HG03432 (cell line): Measurements from ENCODE around the gene SHISA9.

Experiments
- ATAC-seq: cut with Tn5 transposase; IDR thresholded peaks from one replicate; pipeline ENCODE4 v1.9.1; 2021; ENCODE audit warnings: mild to moderate bottlenecking, moderate library complexity; ENCODE audit not compliant: unreplicated experiment

SHISA9 gene

DNA sequence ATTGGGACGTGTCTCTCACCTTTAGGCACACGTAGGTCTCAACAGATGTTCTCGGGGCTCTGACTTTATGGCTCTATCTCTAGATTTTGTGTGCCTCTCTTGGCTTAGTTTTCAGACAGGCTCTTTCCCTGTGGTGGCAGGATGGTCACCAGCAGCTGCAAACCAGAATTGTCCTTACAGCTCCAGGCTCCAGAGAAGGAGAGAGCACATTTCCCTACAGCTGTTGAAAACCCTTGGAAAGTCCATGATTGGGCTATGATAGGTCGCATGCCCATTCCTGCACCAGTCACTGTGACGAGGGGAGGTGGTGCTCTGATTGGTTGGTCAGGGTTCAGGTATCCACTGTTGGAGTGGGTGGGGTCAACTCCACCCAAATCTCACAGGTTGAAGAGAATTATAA lies 41.5 kb downstream of the SHISA9 start:
- ATAC-seq = no peak

DNA sequence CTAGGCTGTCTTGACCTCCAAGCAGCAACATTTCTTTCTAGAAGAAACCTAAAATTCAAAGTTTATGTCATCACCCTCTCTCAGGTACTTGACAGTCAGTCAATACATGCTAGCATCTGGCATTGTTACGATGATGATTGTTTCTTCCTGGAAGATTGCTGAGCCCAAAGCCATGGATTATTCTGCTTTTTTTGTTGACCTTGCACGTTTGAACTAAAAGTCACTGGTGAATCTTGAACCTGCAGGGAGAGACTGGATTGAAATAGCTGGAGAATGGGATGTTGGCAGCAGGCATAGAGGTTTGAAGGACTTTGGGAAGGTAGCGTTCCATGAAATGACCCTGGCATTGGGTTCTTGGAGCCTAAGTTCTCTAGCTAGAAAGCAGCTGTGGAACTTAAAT lies 42.9 kb downstream of the SHISA9 start:
- ATAC-seq = no peak

- ATAC-seq = no peak
These were observed 50.0 kb downstream of the SHISA9 start for GRCh38 chr16:12951392-12951791.

DNA sequence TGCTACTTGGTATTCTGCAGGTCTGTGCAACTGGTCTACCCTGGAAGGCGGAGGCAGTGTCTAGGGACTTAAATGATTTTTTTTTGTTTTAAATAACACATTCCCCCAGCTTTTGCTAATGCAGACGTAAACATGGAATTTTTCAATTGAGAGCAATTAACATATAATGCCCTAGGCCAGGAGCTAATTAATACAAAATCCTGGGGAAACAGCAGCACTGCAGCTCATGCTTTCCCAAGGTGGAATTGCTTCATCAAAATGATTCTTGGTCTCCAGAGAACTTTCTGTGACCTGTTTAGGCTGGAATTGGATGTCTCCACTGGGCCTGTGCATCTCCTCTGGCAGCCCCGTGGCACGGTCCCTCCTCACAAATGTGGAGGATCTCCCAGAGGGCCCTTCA lies 50.6 kb downstream of the SHISA9 start:
- ATAC-seq = no peak

- ATAC-seq = no peak
These were observed 57.0 kb downstream of the SHISA9 start for GRCh38 chr16:12958366-12958765.

GRCh38 chr16:12959072-12959471 lies 57.7 kb downstream of the SHISA9 start:
- ATAC-seq = no peak

DNA sequence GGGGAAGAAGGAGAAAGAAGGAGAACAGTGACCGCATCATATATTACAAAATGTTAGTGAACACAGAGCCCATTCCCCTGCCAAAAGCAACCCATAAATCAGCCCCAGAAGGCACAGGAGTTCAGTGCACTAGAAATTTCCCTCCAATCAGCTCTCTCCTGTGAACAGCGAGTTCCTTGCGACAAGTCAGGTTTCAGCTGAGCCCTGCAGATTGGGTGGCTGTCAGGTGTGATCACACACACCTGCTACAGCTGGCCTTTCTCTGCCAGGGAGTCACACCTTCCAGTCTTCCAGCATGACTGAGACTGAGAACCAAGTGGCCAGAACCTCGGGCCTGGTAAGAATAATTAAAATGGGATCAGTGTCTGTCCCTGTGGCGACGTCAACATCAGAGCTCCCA lies 60.2 kb downstream of the SHISA9 start:
- no peak for ATAC-seq

- no peak for ATAC-seq
These were observed 63.1 kb downstream of the SHISA9 start for GRCh38 chr16:12964461-12964860.

- ATAC-seq = no peak
These were observed 63.9 kb downstream of the SHISA9 start for GRCh38 chr16:12965274-12965804.

DNA sequence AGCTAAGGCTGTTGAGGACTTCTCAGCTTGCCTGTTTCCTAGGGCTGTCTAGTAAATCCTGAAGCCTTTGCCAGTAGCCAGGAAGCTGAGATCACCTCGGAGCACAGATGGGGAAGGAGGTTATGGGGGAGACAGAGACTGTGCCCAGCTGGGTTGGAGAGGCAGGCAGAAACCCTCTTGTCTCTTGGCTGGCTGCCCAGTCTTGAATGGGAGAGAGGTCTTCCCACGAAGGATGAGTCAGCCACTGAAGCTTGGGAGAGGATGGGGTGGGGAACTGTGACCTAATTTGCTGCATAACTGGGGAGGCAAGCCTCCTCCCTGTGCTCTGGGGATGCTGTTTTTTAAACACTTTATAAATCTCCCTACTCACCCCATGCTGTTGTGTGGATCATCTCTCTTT lies 69.8 kb downstream of the SHISA9 start:
- no peak for ATAC-seq

GRCh38 chr16:12972246-12972645 lies 70.8 kb downstream of the SHISA9 start:
- ATAC-seq = no peak

DNA sequence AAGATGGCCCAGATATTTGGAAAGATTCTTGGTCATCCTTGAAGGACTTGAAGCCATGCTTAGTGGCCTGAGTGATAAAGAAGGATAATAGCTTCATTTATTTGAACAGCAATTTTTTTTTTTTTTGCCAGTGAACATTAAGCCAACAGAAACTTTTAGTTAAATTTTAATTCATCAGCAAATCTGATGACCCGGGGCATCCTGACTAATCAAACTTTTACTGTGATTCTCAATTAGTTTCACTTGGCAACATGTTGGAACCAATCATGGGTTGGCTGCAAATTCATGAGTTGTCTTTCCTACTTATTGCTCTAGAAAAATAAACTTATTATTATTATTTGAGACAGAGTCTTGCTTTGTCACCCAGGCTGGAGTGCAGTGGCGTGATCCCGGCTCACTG lies 74.4 kb downstream of the SHISA9 start:
- ATAC-seq = no peak

DNA sequence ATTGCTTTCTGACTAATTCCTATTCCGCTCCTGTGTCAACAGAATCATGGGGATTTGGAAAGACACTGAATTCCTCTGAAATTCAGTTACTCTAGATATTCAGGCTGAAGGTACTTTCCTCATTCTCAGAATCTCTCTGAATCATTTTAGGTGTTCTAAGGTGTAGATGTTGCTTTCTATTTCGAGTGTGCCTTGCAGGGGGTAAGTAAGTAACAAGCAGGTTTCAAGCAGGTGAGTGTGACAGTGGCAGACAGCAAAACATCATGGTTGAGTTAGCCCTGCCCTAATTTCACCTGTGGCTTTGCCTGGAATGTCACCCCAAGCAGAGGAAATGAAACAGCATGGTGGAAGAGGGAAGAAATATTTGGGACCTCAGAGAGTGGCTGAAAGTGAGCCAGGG lies 75.1 kb downstream of the SHISA9 start:
- ATAC-seq = no peak

DNA sequence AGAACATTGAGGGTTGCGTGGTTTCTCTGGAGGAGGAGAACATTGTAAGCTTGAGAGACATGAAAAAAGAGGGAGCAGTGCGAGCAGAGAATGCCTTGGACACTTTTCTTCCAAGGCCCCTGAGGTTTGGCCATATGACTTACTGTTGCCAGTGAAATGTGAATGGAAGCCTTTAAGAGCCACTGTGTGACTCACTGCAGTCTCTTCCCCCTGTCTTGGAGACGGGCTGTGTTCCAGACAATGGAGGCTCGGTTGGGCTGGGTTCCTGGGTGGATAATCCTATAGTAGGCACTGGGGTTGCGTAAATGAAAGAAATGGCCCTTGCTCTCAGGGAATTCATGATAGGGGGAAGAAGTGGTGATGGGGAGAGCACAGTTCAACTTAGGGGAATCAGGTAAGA lies 75.5 kb downstream of the SHISA9 start:
- ATAC-seq = no peak

DNA sequence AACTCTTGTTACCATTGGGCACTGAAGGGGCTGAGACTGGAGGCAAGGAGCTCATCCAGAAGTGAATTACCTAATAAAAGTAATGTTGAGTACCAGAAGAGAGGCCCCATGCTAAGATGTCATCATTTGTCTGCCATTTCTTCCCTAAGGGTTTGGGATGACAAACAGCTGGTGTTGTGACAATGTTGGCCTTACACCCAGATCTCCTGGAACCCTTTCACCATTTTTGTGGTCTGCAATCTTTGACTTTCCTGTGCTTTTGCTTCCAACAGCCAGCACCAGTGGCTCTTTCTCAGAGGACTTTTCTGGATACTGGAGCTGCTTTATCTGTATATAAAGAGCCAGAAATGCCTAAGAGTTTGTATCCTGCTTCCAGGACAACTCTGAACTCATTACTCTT lies 84.1 kb downstream of the SHISA9 start:
- no peak for ATAC-seq

GRCh38 chr16:12988071-12988470 lies 86.7 kb downstream of the SHISA9 start:
- no peak for ATAC-seq

- ATAC-seq = no peak
These were observed 90.7 kb downstream of the SHISA9 start for GRCh38 chr16:12992066-12992465.

GRCh38 chr16:12994402-12994801 lies 93.0 kb downstream of the SHISA9 start:
- no peak for ATAC-seq

GRCh38 chr16:12995721-12996372 lies 94.4 kb downstream of the SHISA9 start:
- no peak for ATAC-seq

- no peak for ATAC-seq
These were observed 97.1 kb downstream of the SHISA9 start for GRCh38 chr16:12998361-12999085.

GRCh38 chr16:12999368-12999767 lies 98.0 kb downstream of the SHISA9 start:
- ATAC-seq = no peak

- ATAC-seq = no peak
These were observed 104.4 kb downstream of the SHISA9 start for GRCh38 chr16:13005721-13006247.
